Dermis microvascular lymphatic vessel endothelial cell (primary cell): Measurements from ENCODE around the gene IMPG2. TPM values are rescaled to one million over a fixed set of nuclear protein-coding genes. Genes with fewer than 3 reads are reported as not detected.
A peak's percentile ranks its signal among the peaks of the same experiment; 100 is the strongest.
"Not testable (repeated sequence)": the region's sequence is repeated elsewhere in the genome, so short reads cannot be mapped to it uniquely, and the experiment has no call there.

Experiments
- DNase-seq, 2 donors: peaks; one replicate each; pipeline versions ENCODE4 v3.0.0 to v3.0.0-alpha.2; 2010; ENCODE audit warnings: low read depth in 2 of 2
- total RNA-seq: library from RNA; depleted of rRNA; stranded (reverse); fragments of >200 nt; gene quantifications from 2 replicates; pipeline ENCODE4 v1.2.1, GENCODE V29; 2014

Gene IMPG2
- 0.26 and 0.76 TPM in 2 replicates for total RNA-seq

DNA sequence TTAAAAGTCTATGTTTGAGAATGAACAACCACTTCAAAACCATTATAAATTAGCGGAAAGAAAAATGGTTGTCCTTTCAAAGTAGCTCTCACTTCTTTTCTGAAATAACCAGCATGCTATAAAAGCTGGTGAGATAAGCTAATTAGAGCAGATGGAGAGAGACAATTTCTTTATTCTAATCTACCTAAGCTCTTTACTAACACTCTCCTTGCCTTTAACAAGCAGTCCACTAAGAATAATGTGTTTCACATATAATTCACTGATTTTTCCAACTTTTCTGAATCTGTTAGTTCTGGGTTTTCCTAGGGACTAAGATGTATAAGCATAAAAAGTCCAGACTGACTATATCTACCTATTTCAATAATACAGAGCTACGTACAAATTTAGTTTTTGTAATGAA is at the start of gene IMPG2:
IMPG2 (minus strand) TSS at position 101 of the 400 bp plus-strand sequence. CDS start 203 bp downstream, outside the sequence.
- DNase-seq = no peak

DNA sequence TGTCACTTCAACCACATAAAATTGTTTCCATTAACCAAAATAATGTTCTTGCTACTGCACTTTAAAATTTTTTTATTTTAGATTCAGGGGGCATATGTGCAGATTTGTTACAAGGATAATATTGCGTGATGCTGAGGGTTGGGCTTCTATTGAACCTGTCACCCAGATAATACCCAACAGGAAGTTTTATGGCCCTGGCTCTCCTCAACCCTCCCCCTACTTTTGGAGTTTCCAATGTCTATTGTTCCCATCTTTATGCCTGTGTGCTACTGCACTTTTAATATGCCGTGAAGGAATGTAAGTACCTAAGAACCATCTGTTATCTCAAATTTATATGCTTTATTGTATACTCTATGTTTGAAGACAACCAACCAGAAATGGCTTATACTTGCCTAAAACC is 42.0 kb upstream of the IMPG2 start:
- no peak for DNase-seq

DNA sequence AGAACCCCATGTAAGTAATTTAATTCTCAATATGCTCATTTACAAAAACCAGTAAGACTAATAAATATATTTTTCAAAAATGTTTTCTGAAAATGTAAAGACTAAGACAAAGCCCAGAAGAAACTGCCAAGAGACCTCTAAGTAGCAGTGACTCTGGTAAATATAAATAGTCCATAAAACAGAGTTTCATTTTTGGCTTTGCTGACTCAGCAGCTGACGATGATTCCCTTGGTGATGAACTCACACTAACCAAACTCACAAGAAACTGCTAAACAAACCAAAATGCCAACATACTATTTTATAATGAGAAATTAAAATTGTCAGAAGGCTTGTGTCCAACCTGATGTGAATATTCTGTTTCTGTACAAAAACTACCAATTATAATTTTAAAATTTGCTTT is 31.5 kb upstream of the IMPG2 start:
- DNase-seq = no peak

GRCh38 chr3:101340591-101340990 is 20.2 kb upstream of the IMPG2 start:
- no peak for DNase-seq

- DNase-seq = no peak
Measured at GRCh38 chr3:101333883-101334282, 13.5 kb upstream of the IMPG2 start.

DNA sequence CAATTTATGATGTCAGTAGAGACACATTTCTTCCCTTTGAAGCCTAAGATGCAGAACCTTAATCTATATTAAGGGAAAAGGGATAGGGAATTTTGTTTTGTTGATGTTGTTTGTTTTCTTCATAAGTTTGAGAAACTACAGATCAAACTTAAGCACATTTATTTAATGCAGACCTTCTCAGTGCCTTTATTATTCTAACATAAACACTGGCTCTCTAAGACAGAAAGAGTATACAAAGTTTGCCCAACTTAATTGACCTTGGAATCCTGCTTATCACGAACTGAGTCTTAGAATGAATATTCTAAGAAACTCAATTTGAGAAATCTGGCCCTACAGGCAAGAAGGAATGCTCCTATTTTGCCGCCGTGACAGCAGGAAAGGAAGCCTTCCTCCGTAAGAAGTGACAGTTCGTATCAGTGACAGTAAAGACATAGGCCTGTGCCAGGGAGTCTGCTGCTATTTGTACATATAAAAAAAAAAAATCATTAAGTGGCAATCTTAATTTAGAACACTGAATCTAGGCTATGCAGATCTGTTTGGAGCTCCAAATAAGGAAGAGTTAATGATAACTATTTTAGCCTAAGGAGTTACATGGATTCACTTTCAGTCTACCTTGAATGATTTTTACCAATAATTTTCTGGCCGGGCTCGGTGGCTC is 8.8 kb upstream of the IMPG2 start:
- DNase-seq = no peak

DNA sequence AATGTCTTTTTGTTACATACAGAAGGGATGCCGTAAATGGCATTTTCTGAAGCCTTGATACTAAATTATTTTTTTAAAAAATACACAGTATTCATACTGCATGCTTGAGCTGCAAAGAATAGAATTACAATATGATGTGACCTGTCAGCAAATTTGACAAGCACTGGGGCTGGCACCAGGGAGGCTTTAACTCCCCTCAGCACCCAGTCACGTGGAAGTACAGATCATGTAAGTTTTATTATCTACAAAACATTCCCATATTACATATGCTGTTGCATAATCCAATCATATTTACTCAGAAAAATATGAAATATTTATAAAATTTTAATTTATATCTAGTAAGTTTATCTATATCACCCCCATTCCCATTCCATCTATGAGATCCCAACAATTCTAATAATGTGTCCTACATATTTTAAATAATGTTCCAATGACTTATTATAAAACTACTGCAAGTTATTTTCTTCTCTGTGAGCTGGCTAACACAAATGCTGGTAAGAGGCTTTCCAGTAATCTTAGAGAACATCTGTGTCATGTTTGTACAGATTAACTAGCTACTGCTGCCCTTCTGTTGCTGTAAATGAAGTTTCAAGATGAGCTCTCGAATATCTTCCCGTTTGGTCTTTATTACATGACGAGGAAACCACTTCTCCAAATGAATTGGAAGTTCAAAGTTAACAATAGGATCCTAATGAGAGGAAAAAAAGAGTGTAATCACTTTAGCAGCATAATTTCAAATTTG is 5.2 kb upstream of the IMPG2 start:
- no peak for DNase-seq

DNA sequence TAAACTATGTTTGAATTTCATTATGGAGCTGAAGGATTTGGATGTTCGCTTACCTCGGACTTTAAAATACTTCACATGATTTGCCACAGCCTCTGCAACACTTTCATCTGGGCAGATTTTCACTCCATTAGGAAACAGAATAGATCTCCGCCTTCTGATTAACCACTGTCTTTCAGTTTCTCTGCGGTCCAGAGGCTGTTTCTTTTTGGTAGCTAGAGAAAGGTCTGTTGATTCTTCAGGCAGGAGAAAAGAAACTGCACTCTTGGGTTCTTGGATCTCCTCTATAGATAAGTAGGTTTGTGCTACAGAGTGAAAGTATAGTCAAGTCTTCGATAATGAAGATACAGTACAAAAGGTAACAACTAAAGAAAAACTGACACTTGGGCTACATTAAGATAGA is 844 bp downstream of the IMPG2 start:
- DNase-seq = no peak

DNA sequence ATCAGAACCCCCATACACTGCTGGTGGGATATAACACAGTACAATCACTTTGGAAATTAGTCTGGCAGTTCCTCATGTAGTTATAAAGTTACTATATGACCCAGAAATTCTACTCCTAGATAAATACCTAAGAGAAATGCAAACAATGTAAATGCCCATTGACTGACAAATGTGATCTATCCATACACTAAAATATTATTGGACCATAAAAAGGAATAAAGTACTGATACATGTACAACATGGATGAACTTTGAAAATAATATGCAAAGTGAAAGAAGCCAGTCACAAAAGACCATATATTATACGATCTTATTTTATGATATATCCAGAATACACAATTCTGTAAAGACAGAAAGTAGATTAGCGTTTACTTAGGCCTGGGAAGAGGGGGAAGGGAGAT is 7.8 kb downstream of the IMPG2 start:
- no peak for DNase-seq

DNA sequence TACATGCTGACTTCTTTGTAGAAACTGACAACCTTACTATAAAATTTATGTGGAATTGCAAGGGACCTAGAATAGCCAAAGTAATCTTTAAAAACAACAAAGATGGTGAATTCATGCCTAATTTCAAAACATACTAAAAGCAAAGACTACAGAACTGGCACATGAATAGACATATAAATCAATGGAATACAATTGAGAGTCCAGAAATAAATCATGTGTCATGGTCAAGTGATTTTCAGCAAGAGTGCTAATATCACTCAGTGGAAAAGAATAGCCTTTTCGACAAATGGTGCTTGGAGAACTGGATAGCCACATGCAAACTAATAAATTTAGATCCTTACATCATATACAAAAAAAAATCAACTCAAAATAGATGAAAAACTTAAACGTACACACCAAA is 8.7 kb downstream of the IMPG2 start:
- DNase-seq = no peak

DNA sequence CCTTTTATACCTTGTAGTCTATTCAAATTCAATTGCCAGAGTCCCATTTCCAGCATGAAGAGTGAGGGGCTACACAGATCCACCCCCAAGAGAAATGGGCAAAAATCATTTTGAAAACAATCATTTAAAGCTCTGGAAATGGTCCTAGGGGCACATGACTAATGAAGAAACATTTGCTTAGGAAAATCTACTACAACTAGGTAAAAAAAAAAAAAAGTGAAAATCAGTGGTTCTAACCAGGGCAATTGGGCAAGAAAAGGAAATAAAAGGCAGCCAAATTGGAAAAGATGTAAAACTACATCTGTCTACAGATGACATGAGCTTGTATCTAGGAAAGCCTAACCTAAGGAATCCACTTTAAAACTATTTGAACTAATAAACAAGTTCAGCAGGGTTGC is 9.4 kb downstream of the IMPG2 start:
- DNase-seq = peak in 1 of 2 donors; percentile 1

- DNase-seq = not testable (repeated sequence)
Measured at GRCh38 chr3:101308147-101308772, 12.1 kb downstream of the IMPG2 start.

DNA sequence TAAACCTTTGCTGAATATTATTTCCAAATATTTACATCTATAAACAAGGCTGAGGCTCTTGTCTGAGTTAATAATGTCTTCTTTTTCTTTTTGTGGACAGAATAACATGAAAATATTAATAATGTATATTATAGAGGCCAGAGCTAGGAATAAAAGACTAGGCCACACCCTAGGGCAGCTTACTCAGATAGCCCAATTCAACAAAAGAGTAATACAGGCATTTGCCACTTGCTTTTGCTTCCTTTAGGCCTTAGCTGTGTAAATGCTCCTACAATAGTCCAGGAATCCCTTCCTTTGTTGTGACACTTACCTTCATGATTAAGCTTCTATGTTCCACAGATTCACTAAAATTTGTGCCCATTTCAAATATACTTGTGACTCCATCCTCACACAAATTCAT is 16.5 kb downstream of the IMPG2 start:
- DNase-seq = no peak

- peak in 1 of 2 donors; percentile 21 for DNase-seq
Measured at GRCh38 chr3:101303089-101303731, 17.2 kb downstream of the IMPG2 start.

DNA sequence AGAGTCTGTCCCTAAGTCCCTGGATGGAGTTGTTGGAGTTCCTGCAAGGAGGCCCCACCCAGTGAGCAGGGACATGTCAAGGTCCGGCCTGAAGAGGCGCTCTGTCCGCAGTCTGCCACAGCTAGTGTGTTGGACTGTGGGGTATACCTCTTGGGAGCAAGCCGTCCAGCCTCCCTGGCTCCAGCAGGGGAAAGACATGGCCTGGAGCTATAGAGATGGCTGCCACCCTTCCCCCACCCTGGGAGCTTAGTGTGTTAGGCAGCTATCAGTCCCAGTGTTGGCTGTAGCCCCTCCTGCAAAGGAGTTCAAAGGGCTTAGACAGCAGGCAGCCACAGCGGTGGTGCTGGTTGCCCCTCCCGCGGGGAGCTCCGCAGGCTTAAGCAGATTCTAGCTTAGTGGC is 20.3 kb downstream of the IMPG2 start:
- no peak for DNase-seq

GRCh38 chr3:101292027-101292426 is 28.3 kb downstream of the IMPG2 start:
- no peak for DNase-seq

DNA sequence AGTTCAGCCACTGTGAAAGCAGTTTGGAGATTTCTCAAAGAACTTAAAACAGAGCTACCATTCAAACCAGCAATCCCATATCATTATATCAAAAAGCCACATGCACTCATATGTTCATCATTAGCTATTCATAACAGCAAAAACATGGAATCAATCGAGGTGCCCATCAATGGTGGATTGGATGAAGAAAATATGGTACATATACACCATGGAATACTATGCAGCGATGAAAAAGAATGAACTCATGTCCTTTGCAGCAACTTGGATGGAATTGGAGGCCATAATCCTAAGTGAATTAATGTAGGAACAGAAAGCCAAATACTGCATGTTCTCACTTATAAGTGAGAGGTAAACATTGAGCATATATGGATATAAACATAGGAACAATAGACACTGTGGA is 32.1 kb downstream of the IMPG2 start:
- no peak for DNase-seq

DNA sequence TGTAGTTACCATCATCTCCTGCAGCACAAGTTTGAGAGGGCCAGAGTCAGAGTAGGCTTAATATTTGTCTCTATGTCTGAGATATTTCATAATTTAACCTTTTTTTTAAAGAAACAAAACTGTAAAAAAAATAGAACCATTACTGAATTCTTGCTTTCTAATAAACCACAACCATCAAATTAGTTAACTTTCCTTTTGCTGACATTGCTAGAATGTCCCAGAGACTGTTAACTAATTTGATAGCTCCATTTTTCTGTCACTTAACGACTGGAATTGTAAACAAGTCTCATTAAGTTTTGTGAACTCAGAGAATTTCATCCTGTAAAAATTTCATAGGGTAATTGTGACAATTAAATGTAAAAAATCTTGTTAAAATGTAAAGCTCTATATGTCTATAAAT is 35.6 kb downstream of the IMPG2 start:
- DNase-seq = no peak

DNA sequence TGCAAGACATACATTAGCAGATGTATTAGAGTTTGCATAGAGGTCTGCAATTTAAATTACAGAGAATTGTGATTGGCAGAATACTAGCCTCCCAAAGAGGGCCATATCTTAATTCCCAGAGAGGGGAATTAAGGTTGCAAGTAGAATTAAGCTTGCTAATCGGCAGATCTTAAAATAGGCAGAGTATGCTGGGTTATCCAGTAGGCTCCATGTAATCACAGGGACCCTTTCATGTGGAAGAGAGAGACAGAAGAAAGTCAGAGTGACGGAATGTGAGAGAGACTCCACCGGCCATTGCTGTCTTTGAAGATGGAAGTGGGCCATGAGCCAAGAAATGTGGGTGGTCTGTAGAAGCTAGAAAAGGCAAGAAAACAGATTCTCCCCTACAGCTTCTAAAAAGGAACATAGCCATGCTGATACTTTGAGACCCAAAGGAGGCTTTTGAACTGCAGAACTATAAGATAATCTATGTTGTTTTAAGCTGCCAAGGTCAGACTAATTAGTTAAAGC is 38.8 kb downstream of the IMPG2 start:
- DNase-seq = no peak

- DNase-seq = no peak
Measured at GRCh38 chr3:101279765-101280385, 40.5 kb downstream of the IMPG2 start.

DNA sequence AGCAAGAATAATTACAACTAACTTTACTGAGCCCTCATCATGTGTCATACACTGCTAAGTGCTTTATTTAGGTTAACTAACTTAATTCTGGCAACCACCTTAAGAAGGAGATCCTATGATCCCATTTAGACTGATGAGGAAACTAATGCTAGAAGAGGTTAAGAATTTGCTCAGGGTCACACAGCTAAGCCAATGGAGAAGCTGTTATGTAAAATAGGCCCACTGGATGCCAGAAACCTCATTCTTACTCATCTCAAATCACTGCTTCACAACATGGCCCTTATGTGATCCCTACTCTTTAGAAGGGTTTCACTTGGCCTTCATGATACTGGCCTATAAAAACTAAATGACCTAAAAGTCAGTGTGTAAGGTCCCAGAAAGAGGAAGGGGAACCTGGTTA is 41.2 kb downstream of the IMPG2 start:
- no peak for DNase-seq

- no peak for DNase-seq
Measured at GRCh38 chr3:101278727-101279126, 41.6 kb downstream of the IMPG2 start.
